Heart right ventricle (tissue), 16 donors: Measurements from ENCODE around the gene ZNF684. TPM values are rescaled to one million over a fixed set of nuclear protein-coding genes. Genes with fewer than 3 reads are reported as not detected.

Experiments used
- ATAC-seq, 8 donors: fragments of 200-7000 bp; cut with Tn5 transposase; one replicate each; pipeline ENCODE4 v1.9.1; 2020; ENCODE audit warnings: mild to moderate bottlenecking in 8 of 8, moderate library complexity in 8 of 8, moderate number of reproducible peaks in 1 of 8
- DNase-seq, 2 donors: peaks; one replicate each; pipeline ENCODE4 v3.0.0-alpha.2; 2020
- H3K27ac ChIP-seq, 10 donors: fragments of 200-600 bp; sonication (generic) in 2 of 10; one replicate each; pipeline versions ENCODE4 v1.5.0 to v1.8.0; 2020 to 2022; ENCODE audit warnings: mild to moderate bottlenecking in 3 of 10
- H3K27me3 ChIP-seq, 7 donors: fragments of 200-600 bp; one replicate each; pipeline ENCODE4 v1.8.0; 2021 to 2022; ENCODE audit warnings: mild to moderate bottlenecking in 2 of 7
- H3K36me3 ChIP-seq, 9 donors: fragments of 200-600 bp; sonication (generic) in 1 of 9; one replicate each; pipeline versions ENCODE4 v1.5.0 to v1.8.0; 2020 to 2022; ENCODE audit warnings: mild to moderate bottlenecking in 2 of 9
- H3K4me1 ChIP-seq, 9 donors: fragments of 200-600 bp; sonication (generic) in 1 of 9; one replicate each; pipeline versions ENCODE4 v1.5.0 to v1.8.0; 2020 to 2022; ENCODE audit warnings: mild to moderate bottlenecking in 4 of 9
- H3K4me3 ChIP-seq, 10 donors: fragments of 200-600 bp; sonication (generic) in 2 of 10; one replicate each; pipeline versions ENCODE4 v1.5.0 to v1.8.0; 2020 to 2022; ENCODE audit warnings: mild to moderate bottlenecking in 7 of 10, moderate library complexity in 2 of 10
- H3K9me3 ChIP-seq, 11 donors: fragments of 200-600 bp in 10 of 11; sonication (generic) in 2 of 11; one replicate each; pipeline versions ENCODE4 v1.5.0 to v1.8.0; 2013 to 2022; ENCODE audit warnings: mild to moderate bottlenecking in 2 of 11, control low read depth in 1 of 11, moderate library complexity in 1 of 11
- CTCF ChIP-seq, 9 donors: fragments of 200-600 bp; sonication (generic) in 2 of 9; IDR thresholded peaks; one replicate each; pipeline versions ENCODE4 v1.5.0 to v1.8.0; 2021 to 2022; ENCODE audit warnings: antibody characterized with exemption in 9 of 9, mild to moderate bottlenecking in 5 of 9, moderate library complexity in 1 of 9
- whole genome bisulfite sequencing, 2 donors: extraction: QIAGEN DNeasy Blood & Tissue Kit; methylation state at CpG; one replicate each; pipeline ENCODE4 v1.1.7; 2013; ENCODE audit warnings: inconsistent platforms in 1 of 2; 5-methylcytosine and 5-hydroxymethylcytosine counted together
- intact Hi-C, 10 donors: fragments of 100-400 bp; cut with DNase I; formaldehyde crosslinking; loops; one replicate each; pipeline versions ENCODE4 v1.11.1 to v1.14.2; 2022
- polyA plus RNA-seq, 2 donors: library from polyadenylated mRNA; stranded (reverse); fragments of 200-250 nt; gene quantifications; one replicate each; pipeline ENCODE4 v1.2.3, GENCODE V29; 2013
- total RNA-seq, 10 donors: library from RNA; stranded (reverse); fragmentation: NEBNext Ultra II Directional in 3 of 10; extraction: Animal tissue kit (Norgen Biotek cat#: 25700) in 3 of 10; gene quantifications; one replicate each; pipeline versions ENCODE4 v1.2.1 to v1.2.4, GENCODE V29; 2021 to 2023
- donor health status: Arrhythmogenic right ventricular cardiomyopathy.
- donor health status: ischemic (EF 13 %, LVEDD 7.1; RV severe dilation, severe dysfunction).
- donor health status: healthy with polysubstance abuse.
- donor health status: DM: no; HTN: yes; CAD: no.
- donor health status: DM: no; HTN: no; CAD: no.
- donor health status: ischemic (EF 25% LVEDD 6.9; RV normal size, moderate dysfunction).
- donor health status: ischemic (EF 25% LVEDD 5.7; RV mildly dilated, moderate dysfunction).
- donor health status: healthy.
- donor health status: DM: yes; HTN: yes; CAD: no.
- donor health status: Ischemic cardiomyopathy.
- donor health status: ischemic (EF 35%, LVEDD 5.7; RV mildly dilated, moderate dysfunction).
- donor health status: nonischemic (EF 11% LVEDD 7.7; RV severe dilation, severe dysfunction).
- donor health status: DM: yes; HTN: yes; CAD: no.
- donor health status: PGD.
- donor health status: ischemic (EF 29% LVEDD 5.4; RV normal size, mild dysfunction).
- donor health status: nonischemic (EF 23%, LVEDD 6.1; RV moderate dilation, normal function).

The ZNF684 gene
- total and polyA plus RNA-seq, 12 donors = 5.1 to 11.6 (median 8.6) TPM

GRCh38 chr1:40508375-40509341, 22.8 kb upstream of the ZNF684 start, which contains the start of gene EXO5:
Gene EXO5, plus strand, starts transcription at chr1:40508767. Its CDS starts 5,778 bp downstream, at chr1:40514545.
- ATAC-seq (peak; percentile 98 to 100 (median 99)), DNase-seq (peak; percentile 81 to 84)
- H3K4me3 ChIP-seq = peak within 1 kb of the TSS; percentile 21 to 88 (median 79)
- peaks cover 0 to 77% (median under 1%) of the 10 kb centered on the region in 11 donors for H3K9me3 ChIP-seq
- WGBS, 2 donors = 0% methylated on average over 74 to 76 of the region's 76 CpGs
- peak within 1 kb of the TSS in 9 of 10 donors; percentile 48 to 88 (median 78) for H3K27ac ChIP-seq
- no peaks in the 10 kb centered on the region for H3K27me3 ChIP-seq
- TF ChIP-seq CTCF (IDR thresholded peaks at IDR 0.05) = peak in 1 of 9 donors; percentile 16
- peaks cover 0 to 21% (median 0%) of the 10 kb centered on the region in 9 donors for H3K36me3 ChIP-seq
- intact Hi-C loops = no loop called here
- peaks cover 6 to 19% (median 12%) of the 10 kb centered on the region in 9 donors for H3K4me1 ChIP-seq

GRCh38 chr1:40519517-40519916, 11.9 kb upstream of the ZNF684 start:
- Histone ChIP-seq H3K4me1 (no peaks in the 10 kb centered on the region), H3K27ac (no peak overlapping the region), H3K4me3 (no peak overlapping the region), H3K9me3 (peaks cover 0 to 99% (median 10%) of the 10 kb centered on the region in 11 donors), H3K27me3 (no peaks in the 10 kb centered on the region), H3K36me3 (peaks cover 0 to 16% (median 9%) of the 10 kb centered on the region in 9 donors)
- DNase-seq (no peak), ATAC-seq (no peak)
- WGBS, 2 donors = 71 to 72% methylated on average over 2 of the region's 2 CpGs
- no peak for TF ChIP-seq CTCF (IDR thresholded peaks at IDR 0.05)
- intact Hi-C loops = no loop called here

- H3K4me1 ChIP-seq = peaks cover 0 to 23% (median 17%) of the 10 kb centered on the region in 9 donors
- H3K27ac ChIP-seq = peak overlapping the region in 9 of 10 donors; percentile 72 to 89 (median 84)
- no peaks in the 10 kb centered on the region for H3K27me3 ChIP-seq
- WGBS, 2 donors = 18 to 30% methylated on average over 5 of the region's 5 CpGs
- intact Hi-C loops = no loop called here
- no peak for TF ChIP-seq CTCF (IDR thresholded peaks at IDR 0.05)
- peak overlapping the region; percentile 43 to 77 (median 70) for H3K4me3 ChIP-seq
- peaks cover 0 to 8% (median 0%) of the 10 kb centered on the region in 11 donors for H3K9me3 ChIP-seq
- H3K36me3 ChIP-seq = peaks cover 0 to 21% (median 6%) of the 10 kb centered on the region in 9 donors
- ATAC-seq (peak; percentile 2 to 28 (median 18)), DNase-seq (no peak)
Observed at GRCh38 chr1:40530735-40531380, 579 bp upstream of the ZNF684 start.

GRCh38 chr1:40532062-40532389, 589 bp downstream of the ZNF684 start:
- WGBS, 2 donors = 0 to 2% methylated on average over 3 of the region's 3 CpGs
- no peak for TF ChIP-seq CTCF (IDR thresholded peaks at IDR 0.05)
- DNase-seq (no peak), ATAC-seq (no peak)
- Histone ChIP-seq H3K27me3 (no peaks in the 10 kb centered on the region), H3K36me3 (peaks cover 0 to 22% (median 6%) of the 10 kb centered on the region in 9 donors), H3K9me3 (peaks cover 0 to under 1% (median 0%) of the 10 kb centered on the region in 11 donors), H3K4me3 (peak overlapping the region; percentile 43 to 77 (median 70)), H3K27ac (peak overlapping the region in 9 of 10 donors; percentile 72 to 89 (median 84)), H3K4me1 (peaks cover 0 to 23% (median 17%) of the 10 kb centered on the region in 9 donors)
- intact Hi-C loops = no loop called here
